ENCODE measurements around the gene PTPN7. TPM values are rescaled to one million over a fixed set of nuclear protein-coding genes. Genes with fewer than 3 reads are reported as not detected.

Gene PTPN7
- total RNA-seq, 1 donor from 2014 or later, result not detected

DNA sequence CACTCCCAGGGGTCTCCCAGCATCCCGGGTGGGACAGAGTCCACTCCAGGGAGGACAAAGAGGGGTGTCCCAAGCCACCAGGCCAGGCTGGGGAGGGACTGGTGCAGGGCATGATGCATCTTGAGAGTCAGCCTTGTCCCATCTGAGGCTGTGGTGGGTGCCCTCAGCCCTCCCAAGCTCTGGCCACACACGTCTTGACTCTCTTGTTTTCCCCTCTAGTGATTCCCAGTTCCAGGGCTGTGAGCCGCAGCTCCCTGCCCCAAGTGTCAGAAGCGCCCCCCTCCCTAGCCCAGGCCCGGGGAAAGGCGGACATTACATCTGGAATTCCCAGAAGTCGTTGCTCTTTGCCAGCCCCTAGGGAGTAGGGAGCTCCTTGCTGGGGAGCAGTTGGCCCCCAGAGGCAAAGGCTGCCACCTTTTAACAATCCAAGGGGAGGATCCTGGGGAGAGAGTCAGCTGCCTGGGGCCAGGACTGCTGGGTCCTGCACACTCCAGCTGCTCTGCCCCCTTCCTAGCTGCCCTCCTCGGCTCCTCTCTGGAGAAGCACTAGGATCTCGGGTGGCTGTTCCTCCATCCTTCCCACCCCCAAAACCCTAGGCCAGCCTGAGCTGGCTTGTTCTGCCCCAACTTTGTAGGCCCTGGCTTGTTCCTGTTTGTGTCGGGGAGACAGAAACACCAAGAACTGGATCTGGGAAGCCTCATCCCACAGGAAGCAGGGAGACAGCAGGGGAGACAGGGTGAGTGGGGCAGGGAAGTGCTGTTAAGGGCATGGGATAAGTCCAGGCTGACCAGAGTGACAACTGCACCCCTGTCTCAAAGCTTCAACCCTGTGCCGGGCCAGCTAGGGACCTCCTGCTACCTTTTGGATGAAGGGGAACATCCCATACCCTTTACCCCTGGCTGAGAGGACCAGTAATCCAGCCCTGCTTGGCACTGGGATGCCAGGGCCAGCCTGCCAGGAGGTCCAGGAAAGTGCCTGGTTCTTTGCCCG lies 3.2 kb upstream of the PTPN7 start:
- TF ChIP-seq, protein P1, sequence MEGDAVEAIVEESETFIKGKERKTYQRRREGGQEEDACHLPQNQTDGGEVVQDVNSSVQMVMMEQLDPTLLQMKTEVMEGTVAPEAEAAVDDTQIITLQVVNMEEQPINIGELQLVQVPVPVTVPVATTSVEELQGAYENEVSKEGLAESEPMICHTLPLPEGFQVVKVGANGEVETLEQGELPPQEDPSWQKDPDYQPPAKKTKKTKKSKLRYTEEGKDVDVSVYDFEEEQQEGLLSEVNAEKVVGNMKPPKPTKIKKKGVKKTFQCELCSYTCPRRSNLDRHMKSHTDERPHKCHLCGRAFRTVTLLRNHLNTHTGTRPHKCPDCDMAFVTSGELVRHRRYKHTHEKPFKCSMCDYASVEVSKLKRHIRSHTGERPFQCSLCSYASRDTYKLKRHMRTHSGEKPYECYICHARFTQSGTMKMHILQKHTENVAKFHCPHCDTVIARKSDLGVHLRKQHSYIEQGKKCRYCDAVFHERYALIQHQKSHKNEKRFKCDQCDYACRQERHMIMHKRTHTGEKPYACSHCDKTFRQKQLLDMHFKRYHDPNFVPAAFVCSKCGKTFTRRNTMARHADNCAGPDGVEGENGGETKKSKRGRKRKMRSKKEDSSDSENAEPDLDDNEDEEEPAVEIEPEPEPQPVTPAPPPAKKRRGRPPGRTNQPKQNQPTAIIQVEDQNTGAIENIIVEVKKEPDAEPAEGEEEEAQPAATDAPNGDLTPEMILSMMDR (IDR thresholded peaks at IDR 0.05), result no peak
- no peak overlapping the region for H3K4me3 Mint-ChIP-seq (ENCODE audit: unreplicated experiment)
- H3K27ac Mint-ChIP-seq (ENCODE audit: unreplicated experiment), result no peak overlapping the region
- DNase-seq (ENCODE audit: extremely low spot score, unreplicated experiment), result no peak
- H3K4me1 Mint-ChIP-seq (ENCODE audit: unreplicated experiment), result peaks cover 6% of the 10 kb centered on the region
- no peaks in the 10 kb centered on the region for H3K9me3 Mint-ChIP-seq (ENCODE audit: unreplicated experiment)
- H3K27me3 Mint-ChIP-seq (ENCODE audit: unreplicated experiment), result no peaks in the 10 kb centered on the region
- H3K36me3 Mint-ChIP-seq (ENCODE audit: unreplicated experiment), result no peaks in the 10 kb centered on the region

DNA sequence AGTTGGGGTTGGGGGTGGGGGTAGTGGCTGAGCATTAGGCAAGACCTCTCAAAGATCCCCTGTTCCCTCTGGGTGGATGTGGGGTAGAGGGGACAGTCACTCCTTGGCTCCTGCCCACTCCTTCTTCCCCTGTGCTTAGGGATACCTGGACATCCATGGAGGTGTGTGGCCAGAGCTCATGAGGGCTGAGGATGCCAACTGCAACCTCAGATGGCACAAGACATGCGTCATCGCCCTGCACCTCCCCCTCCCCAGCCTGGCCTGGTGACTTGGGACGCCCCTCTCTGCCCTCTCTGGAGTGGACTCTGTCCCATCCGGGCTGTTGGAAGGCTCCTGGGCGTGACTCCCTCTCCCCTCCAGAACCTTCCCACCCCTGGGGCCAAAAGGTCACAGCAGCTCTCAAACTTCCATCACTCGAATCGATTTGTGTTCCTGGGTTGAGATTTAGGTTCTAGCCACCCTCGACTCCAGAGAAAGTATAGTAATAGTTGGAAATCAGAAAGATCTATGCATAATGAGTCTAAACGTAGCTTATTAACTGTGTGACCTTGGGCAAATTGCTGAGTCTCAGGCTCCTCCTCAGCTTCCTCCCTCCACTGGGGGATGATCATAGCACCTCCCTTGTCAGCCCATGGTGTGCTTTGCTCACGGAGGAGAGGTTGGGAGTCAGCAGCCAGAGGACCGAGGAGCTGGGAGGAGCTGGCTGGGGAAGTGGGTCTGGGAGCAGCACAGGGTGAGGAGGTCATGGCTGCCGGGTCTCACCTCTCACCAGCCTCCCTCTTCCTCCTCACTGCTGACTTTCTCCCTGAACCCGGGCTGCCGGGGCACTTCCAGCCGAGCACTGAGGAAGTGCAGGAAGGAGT lies 2.2 kb upstream of the PTPN7 start:
- no peak for DNase-seq (ENCODE audit: extremely low spot score, unreplicated experiment)
- H3K36me3 Mint-ChIP-seq (ENCODE audit: unreplicated experiment), result no peaks in the 10 kb centered on the region
- no peaks in the 10 kb centered on the region for H3K9me3 Mint-ChIP-seq (ENCODE audit: unreplicated experiment)
- H3K27ac Mint-ChIP-seq (ENCODE audit: unreplicated experiment), result no peak overlapping the region
- H3K27me3 Mint-ChIP-seq (ENCODE audit: unreplicated experiment), result no peaks in the 10 kb centered on the region
- H3K4me1 Mint-ChIP-seq (ENCODE audit: unreplicated experiment), result peaks cover 2% of the 10 kb centered on the region
- no peak overlapping the region for H3K4me3 Mint-ChIP-seq (ENCODE audit: unreplicated experiment)
- TF ChIP-seq, protein P1 (IDR thresholded peaks at IDR 0.05), result no peak

DNA sequence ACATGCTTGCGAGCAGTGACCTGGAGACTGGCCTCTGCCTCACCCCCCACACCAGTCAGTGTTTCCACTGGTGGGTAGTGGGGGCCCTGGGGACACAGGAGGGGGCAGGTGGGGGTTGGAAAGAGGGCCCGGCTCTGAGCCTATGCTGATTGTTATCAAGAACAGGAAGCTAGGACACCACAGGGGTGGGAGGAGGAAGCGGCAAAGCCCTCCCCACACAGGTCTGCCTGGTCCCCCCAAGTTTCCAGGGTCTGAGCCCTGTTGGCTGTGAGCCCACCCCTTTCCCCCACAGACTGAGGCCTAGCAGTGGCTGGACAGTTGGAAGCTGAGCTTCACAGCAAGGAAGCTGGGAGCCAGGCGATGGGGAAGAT lies 1.6 kb upstream of the PTPN7 start:
- DNase-seq (ENCODE audit: extremely low spot score, unreplicated experiment), result no peak
- Mint-ChIP-seq H3K4me3 (ENCODE audit: unreplicated experiment) (no peak overlapping the region), H3K9me3 (ENCODE audit: unreplicated experiment) (no peaks in the 10 kb centered on the region), H3K27me3 (ENCODE audit: unreplicated experiment) (no peaks in the 10 kb centered on the region), H3K36me3 (ENCODE audit: unreplicated experiment) (no peaks in the 10 kb centered on the region), H3K4me1 (ENCODE audit: unreplicated experiment) (peaks cover 2% of the 10 kb centered on the region), H3K27ac (ENCODE audit: unreplicated experiment) (no peak overlapping the region)
- TF ChIP-seq, protein P1 (IDR thresholded peaks at IDR 0.05), result no peak

DNA sequence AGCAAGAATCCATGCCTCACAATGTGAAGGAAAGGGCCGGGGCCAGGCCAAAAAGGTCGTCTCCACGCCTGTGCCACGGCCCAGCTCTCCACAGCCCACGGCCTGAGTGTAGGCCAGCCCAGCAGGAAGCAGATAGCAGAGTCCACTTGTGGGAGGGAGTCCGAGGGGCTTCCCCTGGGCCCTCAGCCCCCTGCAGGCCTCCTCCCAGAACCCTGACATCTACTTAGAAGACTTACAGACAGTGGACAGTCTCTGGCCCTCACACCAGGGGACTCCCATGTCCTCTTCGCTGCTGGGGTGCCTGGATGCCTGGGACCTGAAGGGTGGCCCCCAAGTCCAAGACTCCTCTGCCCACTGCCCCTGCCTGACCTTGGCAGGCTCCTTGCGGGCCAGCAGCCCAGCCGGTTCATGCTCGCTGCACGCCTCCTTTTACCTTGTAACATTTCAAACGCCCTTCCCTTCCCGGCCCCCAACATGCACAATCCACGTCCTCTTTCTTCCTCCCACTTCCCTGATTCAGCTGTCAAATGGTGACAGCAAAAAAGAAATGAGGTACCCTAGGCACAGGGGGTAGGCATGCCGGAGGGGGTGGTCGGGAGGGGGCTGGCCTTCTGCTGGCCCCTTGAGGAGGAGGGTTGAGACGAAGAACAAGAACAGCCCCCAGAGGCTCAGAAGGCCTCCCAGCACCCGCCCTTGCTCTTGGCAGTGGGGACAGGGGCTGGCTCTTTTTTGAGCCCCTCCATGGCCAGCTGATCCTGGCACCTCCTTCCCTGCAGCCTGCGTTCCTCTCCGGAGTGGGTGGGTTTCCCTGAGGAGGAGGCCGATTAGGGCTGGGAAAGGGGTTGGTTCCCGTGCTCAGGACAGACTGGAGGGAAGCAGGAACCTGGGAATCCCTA lies 997 bp upstream of the PTPN7 start:
- Mint-ChIP-seq H3K27ac (ENCODE audit: unreplicated experiment) (no peak overlapping the region), H3K4me3 (ENCODE audit: unreplicated experiment) (no peak overlapping the region), H3K27me3 (ENCODE audit: unreplicated experiment) (no peaks in the 10 kb centered on the region), H3K36me3 (ENCODE audit: unreplicated experiment) (no peaks in the 10 kb centered on the region), H3K4me1 (ENCODE audit: unreplicated experiment) (peaks cover 3% of the 10 kb centered on the region), H3K9me3 (ENCODE audit: unreplicated experiment) (no peaks in the 10 kb centered on the region)
- DNase-seq (ENCODE audit: extremely low spot score, unreplicated experiment), result no peak
- TF ChIP-seq, protein P1 (IDR thresholded peaks at IDR 0.05), result no peak
